Measurements from ENCODE around the gene OBP2B. TPM values are rescaled to one million over a fixed set of nuclear protein-coding genes. Genes with fewer than 3 reads are reported as not detected.

Gene OBP2B
- total and polyA plus RNA-seq, 9 of the 15 experiments (the other 6 are each of a cell fraction or from before 2014, with no cell fraction given): not detected

- H3K9me1 ChIP-seq (ENCODE audit: control insufficient read depth, insufficient read depth, low read length): no peaks in the 10 kb centered on the region
- H3K9ac ChIP-seq (ENCODE audit: insufficient read depth in 1 of 2, low read depth in 2 of 2, low read length in 2 of 2): peak overlapping the region in 1 of 2 experiments; percentile 28; a peak in 2 of 4 replicates
- H4K20me1 ChIP-seq (replicated peaks; ENCODE audit: control insufficient read depth, insufficient read depth, low read length): peaks cover 3% of the 10 kb centered on the region; the same call in 1 of the 2 replicates
- no peak overlapping the region for H3K27ac ChIP-seq (ENCODE audit: extremely low read depth, low read depth, low read length)
- BruUV-seq (replicated peaks): no TSS peak
- peak in 2 of 4 experiments; percentile 49 to 50 for DNase-seq (ENCODE audit: extremely low read depth in 1 of 4, low spot score in 3 of 4)
- H3K9me3 ChIP-seq (replicated peaks; ENCODE audit: control insufficient read depth, insufficient read depth, low read depth, low read length): no peaks in the 10 kb centered on the region
- H3K4me1 ChIP-seq (replicated peaks in 1 of 2; ENCODE audit: control insufficient read depth in 2 of 2, insufficient read depth in 2 of 2, low read length in 2 of 2): peaks cover 3 to 57% of the 10 kb centered on the region in 2 experiments; a peak in 4 of 5 replicates
- peak; percentile 49 for FAIRE-seq
- intact Hi-C loops (cut with micrococcal nuclease) (no loop called here), in situ Hi-C loops (cut with MboI) (no loop called here)
- whole genome bisulfite sequencing (ENCODE audit: insufficient coverage, low coverage, missing lambda C conversion rate): 73% methylated on average over 21 of the region's 21 CpGs
- H2AFZ ChIP-seq (ENCODE audit: low read depth, low read length): no peak overlapping the region
- peaks cover 14% of the 10 kb centered on the region; the same call in 1 of the 3 replicates for H3K79me2 ChIP-seq (ENCODE audit: control insufficient read depth, insufficient read depth, low read length)
- ATAC-seq: peak; percentile 20
- H3K4me2 ChIP-seq (ENCODE audit: insufficient read depth, low read length): no peak overlapping the region
- CTCF ChIA-PET (ENCODE audit: low intra/inter-chr PET ratio): no interaction called here
- peaks cover 57% of the 10 kb centered on the region; the same call in 2 of the 3 replicates for H3K36me3 ChIP-seq (ENCODE audit: control insufficient read depth, insufficient read depth, low read length)
- no peak overlapping the region for H3K4me3 ChIP-seq
- H3K27me3 ChIP-seq (ENCODE audit: control insufficient read depth in 2 of 2, insufficient read depth in 2 of 2, low read length in 2 of 2): no peaks in the 10 kb centered on the region; a peak in 1 of 5 replicates
- POLR2A ChIA-PET: interaction anchor here (0.6 to 1.7 kb wide), 4 partner anchors 10 to 224 kb away, joined by 3 to 5 read pairs (median 4); no protein-coding TSS in a partner anchor
- no peak for TF ChIP-seq CHD4 (IDR thresholded peaks at IDR 0.05; ENCODE audit: insufficient read depth, insufficient replicate concordance, low read depth, low read length, poor library complexity, severe bottlenecking)
- TF ChIP-seq RBFOX2 (IDR thresholded peaks at IDR 0.05; ENCODE audit: low read depth, low read length): 0 out of 2 replicates have a peak, but pooled peaks have one; percentile 17
- TF ChIP-seq ZNF274 (IDR thresholded peaks at IDR 0.05; ENCODE audit: borderline replicate concordance, low read depth, low read length): no peak
- no peak for TF ChIP-seq ZNF76 (CRISPR knock-in tag; IDR thresholded peaks at IDR 0.05; ENCODE audit: borderline replicate concordance)
- TF ChIP-seq MTA2 (IDR thresholded peaks at IDR 0.05; ENCODE audit: low read depth): no peak
- peak; percentile 86 for TF ChIP-seq ZBTB33 (CRISPR knock-in tag; IDR thresholded peaks at IDR 0.05)
- TF ChIP-seq BHLHE40 (IDR thresholded peaks at IDR 0.05; ENCODE audit: low read length): peak; percentile 12; the same call in 1 of the 2 replicates
- no peak for TF ChIP-seq ZNF586 (CRISPR knock-in tag; conservative IDR thresholded peaks at IDR 0.05)
- TF ChIP-seq, protein P1, sequence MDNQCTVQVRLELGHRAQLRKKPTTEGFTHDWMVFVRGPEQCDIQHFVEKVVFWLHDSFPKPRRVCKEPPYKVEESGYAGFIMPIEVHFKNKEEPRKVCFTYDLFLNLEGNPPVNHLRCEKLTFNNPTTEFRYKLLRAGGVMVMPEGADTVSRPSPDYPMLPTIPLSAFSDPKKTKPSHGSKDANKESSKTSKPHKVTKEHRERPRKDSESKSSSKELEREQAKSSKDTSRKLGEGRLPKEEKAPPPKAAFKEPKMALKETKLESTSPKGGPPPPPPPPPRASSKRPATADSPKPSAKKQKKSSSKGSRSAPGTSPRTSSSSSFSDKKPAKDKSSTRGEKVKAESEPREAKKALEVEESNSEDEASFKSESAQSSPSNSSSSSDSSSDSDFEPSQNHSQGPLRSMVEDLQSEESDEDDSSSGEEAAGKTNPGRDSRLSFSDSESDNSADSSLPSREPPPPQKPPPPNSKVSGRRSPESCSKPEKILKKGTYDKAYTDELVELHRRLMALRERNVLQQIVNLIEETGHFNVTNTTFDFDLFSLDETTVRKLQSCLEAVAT (IDR thresholded peaks at IDR 0.05): no peak
- no peak for TF ChIP-seq ZNF77 (CRISPR knock-in tag; IDR thresholded peaks at IDR 0.05)
- TF ChIP-seq, protein P2, sequence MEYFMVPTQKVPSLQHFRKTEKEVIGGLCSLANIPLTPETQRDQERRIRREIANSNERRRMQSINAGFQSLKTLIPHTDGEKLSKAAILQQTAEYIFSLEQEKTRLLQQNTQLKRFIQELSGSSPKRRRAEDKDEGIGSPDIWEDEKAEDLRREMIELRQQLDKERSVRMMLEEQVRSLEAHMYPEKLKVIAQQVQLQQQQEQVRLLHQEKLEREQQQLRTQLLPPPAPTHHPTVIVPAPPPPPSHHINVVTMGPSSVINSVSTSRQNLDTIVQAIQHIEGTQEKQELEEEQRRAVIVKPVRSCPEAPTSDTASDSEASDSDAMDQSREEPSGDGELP (CRISPR knock-in tag; IDR thresholded peaks at IDR 0.05; ENCODE audit: borderline replicate concordance): no peak
- peak; percentile 65 for TF ChIP-seq ZNF316 (IDR thresholded peaks at IDR 0.05)
- TF ChIP-seq MXI1 (IDR thresholded peaks at IDR 0.05; ENCODE audit: low read depth, low read length): no peak
- TF ChIP-seq C11orf30 (IDR thresholded peaks at IDR 0.05; ENCODE audit: low read depth): peak; percentile 30; the same call in 1 of the 2 replicates
- TF ChIP-seq NFE2 (IDR thresholded peaks at IDR 0.05; ENCODE audit: low read depth): peak; percentile 29; the same call in 1 of the 2 replicates
- TF ChIP-seq, protein P3, sequence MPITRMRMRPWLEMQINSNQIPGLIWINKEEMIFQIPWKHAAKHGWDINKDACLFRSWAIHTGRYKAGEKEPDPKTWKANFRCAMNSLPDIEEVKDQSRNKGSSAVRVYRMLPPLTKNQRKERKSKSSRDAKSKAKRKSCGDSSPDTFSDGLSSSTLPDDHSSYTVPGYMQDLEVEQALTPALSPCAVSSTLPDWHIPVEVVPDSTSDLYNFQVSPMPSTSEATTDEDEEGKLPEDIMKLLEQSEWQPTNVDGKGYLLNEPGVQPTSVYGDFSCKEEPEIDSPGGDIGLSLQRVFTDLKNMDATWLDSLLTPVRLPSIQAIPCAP (CRISPR knock-in tag; IDR thresholded peaks at IDR 0.05; ENCODE audit: borderline replicate concordance): no peak
Observed at GRCh38 chr9:133258061-133259015, 49.3 kb upstream of the OBP2B start.

Data from K562 (cell line).